Stimulated activated CD8-positive, alpha-beta memory T cell treated with anti-CD3 and anti-CD28 coated beads, Interleukin-4, amount 100 ng/mL, for 48 hours (primary cell): ENCODE data around the gene ABHD18.
A peak's percentile ranks its signal among the peaks of the same experiment; 100 is the strongest.
"Not testable (repeated sequence)": the region's sequence is repeated elsewhere in the genome, so short reads cannot be mapped to it uniquely, and the experiment has no call there.

Source experiments
- DNase-seq: peaks from one replicate; pipeline ENCODE4 v3.0.0-alpha.2; 2020

ABHD18 gene

DNA sequence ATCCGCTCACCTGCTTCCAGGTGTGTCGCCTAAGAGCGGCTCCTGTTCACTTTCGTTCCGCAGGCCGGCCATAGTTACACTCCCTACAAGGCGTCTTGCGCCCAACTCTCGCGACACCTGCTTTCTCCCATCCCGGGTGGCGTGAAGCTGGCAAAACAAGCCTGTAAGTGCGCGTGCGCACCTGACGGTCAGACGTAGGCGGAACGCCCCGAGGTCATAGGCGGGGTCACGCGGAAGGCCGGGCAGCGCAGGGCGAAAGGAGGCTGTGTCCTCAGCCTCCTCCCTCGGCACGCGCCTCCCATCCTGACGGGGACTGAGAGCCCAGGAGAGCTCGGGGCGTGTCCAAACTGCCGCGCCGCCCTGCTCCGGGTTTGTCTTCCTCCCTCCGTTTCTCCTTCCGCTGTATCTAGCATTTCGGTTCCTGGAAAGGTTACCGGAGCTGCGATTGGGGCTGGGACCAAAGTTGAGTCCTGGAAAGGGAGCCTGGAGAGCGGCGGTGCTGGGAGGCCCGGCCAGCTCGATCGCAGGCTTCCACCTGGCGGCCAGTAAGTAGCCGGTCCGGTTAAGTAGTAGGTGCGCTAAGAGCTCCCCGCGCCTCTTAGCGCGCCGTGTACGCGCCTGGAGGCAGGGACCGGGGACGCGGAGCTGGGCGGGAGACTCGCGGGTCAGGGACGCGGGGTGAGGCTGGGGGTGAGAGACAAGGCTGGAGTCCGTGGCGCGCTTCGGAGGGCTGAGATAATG, at the start of gene ABHD18, which contains the start of gene MFSD8:
Gene ABHD18, plus strand, starts transcription at position 345 of the 741 bp plus-strand sequence. CDS start 17,550 bp downstream, outside the sequence.
Gene MFSD8, minus strand, starts transcription at position 112 of the 741 bp plus-strand sequence. Its CDS starts 40 bp downstream, at position 72.
- peak; percentile 98 for DNase-seq

DNA sequence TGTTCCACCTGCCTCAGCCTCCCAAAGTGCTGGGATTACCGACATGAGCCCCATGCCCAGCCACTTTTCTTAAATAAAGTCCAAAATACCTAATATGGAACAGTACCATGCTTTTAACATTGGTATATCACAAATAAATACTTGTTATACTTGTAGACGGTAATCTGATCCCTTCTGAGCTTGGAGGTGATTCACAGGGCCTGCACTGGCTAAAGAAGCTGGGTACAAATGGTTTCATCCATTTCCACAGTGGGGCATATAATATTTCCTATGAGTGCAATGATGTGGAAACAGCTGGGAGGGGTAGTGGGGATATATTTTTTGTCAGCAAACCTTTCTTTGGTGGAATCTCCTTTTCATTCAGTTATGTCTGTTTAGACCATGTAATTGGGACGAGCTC, 48.7 kb upstream of the ABHD18 start:
- DNase-seq: no peak

DNA sequence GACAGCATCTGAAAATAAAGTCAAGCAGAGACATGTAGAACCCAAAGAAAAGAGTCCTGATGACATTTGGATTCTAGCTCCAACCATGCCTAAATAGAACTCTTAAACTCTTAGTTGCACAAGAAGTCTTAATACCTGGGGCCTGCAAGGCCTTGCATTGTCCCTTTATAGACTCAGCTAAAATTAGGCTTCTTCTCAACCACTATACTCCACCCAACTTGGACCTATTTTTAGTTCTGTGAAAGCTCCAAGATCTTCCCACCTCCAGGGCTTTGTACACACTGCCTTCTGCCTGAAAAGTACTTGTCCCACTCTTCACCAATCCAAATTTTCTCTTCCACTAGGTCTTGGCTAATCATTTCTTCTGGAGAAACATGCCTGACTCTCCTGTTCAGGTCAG, 48.1 kb upstream of the ABHD18 start:
- no peak for DNase-seq

DNA sequence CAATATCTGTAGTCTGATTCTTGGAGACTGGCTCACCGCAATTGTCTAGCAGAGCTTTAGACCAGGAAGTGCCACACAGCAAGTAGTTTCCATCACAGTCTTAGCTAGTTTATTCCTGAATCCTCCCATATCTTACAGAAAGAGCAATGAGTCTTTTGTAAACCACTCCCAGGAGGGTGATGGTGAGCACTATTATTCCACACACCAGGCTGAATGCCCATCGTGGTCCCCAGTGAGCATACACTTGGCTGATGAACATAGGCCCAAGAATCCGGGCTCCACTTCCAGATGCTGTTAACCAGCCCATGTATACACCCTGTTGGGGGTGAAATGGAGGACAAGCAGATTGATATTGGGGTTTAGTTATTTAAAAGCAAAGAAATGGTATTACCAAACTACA, 44.7 kb upstream of the ABHD18 start:
- DNase-seq: no peak

DNA sequence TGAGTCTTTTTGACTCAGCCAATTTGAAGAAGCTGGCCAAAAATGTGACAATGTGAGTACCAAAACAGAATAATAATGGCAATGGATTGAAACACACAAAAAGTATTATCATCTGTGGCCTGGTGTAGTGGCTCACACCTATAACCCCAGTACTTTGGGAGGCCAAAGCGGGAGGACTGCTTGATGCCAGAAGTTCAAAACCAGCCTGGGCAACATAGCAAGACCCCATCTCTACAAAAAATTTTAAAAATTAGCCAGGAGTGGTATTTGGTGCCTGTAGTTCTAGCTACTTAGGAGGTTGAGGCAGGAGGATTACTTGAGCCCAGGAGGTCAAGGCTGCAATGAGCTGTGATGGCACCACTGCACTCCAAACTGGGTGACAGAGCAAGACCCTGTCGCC, 43.0 kb upstream of the ABHD18 start:
- no peak for DNase-seq

DNA sequence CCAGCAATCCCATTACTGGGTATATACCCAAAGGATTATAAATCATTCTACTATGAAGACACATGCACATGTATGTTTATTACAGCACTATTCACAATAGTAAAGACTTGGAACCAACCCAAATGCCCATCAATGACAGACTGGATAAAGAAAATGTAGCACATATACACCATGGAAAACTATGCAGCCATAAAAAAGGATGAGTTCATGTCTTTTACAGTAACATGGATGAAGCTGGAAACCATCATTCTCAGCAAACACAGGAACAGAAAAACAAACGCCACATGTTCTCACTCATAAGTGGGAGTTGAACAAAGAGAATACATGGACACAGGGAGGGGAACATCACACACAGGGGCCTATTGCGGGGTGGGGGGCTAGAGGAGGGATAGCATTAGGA, 39.5 kb upstream of the ABHD18 start:
- not testable (repeated sequence) for DNase-seq

DNA sequence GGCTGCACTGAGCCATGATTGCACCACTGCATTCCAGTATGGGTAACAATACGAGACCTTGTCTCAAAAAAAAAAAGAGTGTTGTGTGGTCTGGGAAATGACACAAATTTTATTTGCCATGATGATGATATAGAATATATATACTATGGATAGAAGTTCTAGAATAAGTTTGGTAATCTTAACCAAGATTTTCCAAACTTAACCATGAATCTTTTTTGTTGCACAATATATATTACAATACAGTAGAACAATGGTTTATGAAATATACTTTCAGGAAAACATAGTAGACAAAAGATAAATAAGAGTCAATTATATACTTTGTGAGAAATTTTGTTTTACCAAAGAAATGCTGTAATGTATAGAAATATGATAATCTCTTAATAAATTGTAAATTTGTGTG, 35.0 kb upstream of the ABHD18 start:
- no peak for DNase-seq

- DNase-seq: not testable (repeated sequence)
Observed at GRCh38 chr4:127931836-127932235, 33.4 kb upstream of the ABHD18 start.

- no peak for DNase-seq
Observed at GRCh38 chr4:127936974-127937373, 28.2 kb upstream of the ABHD18 start.

DNA sequence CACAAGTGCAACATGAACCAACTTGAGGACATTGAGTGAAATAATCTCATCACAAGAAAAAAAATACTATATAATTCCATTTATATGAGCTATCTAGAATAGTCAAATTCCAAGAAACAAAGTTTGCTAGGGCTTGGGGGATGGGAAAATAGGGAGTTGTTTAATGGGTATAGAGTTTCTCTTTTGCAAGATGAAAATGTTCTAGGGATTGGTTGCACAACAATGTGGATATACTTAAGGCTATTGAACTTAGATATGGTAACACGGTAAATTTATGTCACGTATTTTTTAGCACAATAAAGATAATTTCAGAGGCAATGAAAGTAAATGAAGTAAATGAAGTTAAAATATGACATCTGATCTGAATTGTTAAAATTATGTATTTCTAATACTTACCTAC, 8.1 kb upstream of the ABHD18 start:
- no peak for DNase-seq

GRCh38 chr4:127959794-127960193, 5.4 kb upstream of the ABHD18 start:
- no peak for DNase-seq

DNA sequence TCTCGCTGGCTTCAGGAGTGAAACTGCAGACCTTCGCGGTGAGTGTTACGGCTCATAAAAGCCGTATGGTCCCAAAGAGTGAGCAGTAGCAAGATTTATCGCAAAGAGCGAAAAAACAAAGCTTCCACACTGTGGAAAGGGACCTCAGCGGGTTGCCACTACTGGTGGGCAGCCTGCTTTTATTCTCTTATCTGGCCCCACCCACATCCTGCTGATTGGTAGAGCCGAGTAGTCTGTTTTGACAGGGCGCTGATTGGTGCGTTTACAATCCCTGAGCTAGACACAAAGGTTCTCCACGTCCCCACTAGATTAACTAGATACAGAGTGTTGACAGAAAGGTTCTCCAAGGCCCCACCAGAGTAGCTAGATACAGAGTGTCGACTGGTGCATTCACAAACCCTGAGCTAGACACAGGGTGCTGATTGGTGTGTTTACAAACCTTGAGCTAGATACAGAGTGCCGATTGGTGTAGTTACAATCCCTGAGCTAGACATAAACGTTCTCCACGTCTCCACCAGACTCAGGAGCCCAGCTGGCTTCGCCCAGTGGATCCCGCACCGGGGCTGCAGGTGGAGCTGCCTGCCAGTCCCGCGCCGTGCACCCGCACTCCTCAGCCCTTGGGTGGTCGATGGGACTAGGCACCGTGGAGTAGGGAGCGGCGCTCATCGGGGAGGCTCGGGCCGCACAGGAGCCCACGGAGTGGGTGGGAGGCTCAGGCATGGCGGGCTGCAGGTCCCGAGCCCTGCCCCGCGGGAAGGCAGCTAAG, 1.4 kb upstream of the ABHD18 start:
- peak; percentile 31 for DNase-seq

- DNase-seq: peak; percentile 40
Observed at GRCh38 chr4:127964426-127965061, 662 bp upstream of the ABHD18 start.

- DNase-seq: peak; percentile 79
Observed at GRCh38 chr4:127965803-127966175, 583 bp downstream of the ABHD18 start.

- DNase-seq: no peak
Observed at GRCh38 chr4:127967141-127967775, 2.1 kb downstream of the ABHD18 start.

DNA sequence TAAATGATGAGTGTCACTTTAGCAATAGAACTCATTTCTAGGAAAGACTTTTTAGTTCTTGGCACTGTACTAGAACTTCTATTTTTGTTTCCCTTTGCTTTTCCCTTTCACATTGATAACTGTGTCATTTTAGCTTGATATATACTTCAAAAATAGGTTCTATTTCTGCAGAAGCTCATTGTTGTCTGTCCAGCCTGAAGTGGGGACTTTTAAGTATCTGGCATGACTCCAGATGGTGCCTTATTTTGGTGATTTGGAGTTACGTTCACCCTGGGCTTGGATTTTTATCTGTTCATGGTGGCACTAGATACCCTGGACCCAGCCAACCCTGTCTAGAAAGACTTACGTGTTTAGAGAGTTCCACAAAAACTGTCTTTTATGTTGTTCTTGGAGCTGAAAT, 3.4 kb downstream of the ABHD18 start:
- DNase-seq: no peak

DNA sequence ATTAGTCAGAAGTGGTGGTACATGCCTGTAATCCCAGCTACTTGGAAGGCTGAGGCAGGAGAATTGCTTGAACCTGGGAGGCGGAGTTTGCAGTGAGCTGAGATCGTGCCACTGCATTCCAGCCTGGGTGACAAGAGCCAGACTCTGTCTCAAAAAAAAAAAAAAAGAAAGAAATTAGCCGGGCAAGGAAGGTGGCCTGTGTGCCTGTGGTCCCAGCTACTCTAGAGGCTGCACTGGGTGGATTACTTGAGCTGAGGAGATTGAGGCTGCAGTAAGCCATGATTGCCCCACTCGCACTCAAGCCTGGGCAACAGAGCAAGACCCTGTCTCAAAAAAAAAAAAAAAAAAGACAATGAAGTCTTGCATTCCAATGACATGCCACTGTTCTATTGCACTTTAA, 5.7 kb downstream of the ABHD18 start:
- DNase-seq: not testable (repeated sequence)

DNA sequence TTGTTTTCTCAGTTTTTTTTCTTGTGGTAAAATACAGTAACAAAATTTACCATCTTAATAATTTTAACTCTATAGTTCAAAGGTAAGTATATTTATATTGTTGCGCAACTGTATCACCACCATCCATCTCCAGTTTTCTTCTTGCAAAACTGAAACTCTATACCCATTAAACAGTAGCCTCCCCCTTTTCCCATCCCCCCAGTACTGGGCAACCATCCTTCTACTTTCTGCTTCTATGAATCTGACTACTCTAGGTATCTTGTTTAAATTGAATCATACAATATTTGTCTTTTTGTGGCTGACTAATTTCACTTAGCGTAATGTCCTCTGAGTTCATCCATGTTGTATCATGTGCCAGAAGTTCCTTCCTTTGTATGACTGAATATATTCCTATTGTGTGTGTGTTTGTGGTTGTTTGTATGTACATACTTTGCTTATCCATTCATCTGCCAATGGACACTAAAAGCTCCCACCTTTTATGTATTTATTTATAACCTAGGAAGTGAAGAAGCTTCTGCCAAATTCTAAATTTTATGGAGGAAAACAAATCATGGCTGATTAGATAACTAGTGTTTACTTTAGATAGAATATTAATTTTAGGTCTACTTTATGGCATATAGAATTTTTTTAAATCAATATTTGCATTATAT, 10.0 kb downstream of the ABHD18 start:
- DNase-seq: no peak

- no peak for DNase-seq
Observed at GRCh38 chr4:127978930-127979329, 13.7 kb downstream of the ABHD18 start.

DNA sequence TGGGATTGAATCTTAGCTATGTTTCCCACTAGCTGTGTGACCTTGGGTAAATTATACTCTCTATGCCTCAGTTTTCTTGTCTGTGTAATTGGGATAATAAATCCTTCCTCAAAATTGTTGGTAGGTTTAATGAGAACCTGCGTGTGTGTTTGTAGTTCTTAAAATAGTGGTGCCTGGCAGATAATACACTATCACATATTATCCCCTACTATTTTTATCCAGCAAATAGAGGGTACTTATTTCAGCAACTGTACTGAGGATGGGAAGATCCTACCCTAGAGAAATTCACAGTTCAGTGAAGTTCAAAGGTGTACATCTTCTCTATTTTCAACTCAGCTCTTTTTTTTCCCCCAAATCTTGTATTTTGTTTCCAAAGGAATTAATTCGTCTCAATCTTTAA, 17.2 kb downstream of the ABHD18 start:
- DNase-seq: no peak

DNA sequence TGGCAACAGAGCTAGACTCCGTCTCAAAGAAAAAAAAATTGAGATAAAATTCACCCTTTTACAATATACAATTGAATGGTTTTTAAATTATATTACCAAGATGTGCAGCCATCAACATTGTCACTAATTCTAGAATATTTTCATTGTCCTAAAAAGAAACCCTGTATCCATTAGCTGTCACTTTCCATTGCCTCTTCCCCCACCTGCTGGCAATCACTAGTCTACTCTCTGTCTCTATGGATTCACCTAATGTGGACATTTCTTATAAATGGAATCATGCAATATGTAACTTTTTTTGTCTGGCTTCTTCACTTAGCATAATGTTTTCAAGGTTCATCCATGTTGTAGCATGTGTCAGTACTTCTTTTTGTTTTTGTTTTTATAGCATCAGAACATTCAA, 20.8 kb downstream of the ABHD18 start:
- DNase-seq: no peak

DNA sequence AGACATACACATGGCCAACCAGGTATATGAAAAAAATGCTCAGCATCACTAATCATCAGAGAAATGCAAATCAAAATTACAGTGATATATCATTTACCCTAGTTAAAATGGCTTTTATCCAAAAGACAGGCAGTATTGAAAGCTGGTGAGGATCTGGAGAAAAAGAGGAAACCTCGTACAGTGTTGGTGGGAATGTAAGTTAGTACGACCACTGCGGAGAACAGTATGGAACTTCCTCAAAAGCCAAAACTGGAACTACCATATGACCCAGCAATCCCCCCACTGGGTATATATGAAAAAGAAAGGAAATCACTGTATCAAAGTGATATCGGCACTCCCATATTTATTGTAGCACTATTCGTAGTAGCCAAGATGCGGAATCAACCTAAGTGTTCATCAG, 23.4 kb downstream of the ABHD18 start:
- DNase-seq: no peak

DNA sequence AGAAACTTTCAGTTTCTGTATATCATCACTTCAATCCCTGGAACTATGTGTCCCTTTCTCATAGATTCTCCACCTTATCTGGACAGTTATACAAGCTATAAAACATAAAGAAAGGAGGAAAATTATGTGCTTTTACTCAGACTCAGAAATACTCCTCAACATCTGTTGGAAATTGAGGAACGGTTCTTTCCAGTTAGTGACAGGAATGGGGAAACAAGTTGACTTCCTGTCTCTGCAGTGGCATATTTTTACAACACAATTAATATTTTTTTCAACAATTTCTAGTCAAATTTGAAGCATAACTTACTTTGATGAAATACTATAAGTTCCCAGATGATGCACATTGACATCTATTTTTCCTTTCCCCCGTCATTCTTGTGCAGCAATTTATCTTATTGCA, 27.9 kb downstream of the ABHD18 start:
- no peak for DNase-seq
